Lower leg skin (tissue), 3 donors: ENCODE measurements around the gene APOBEC3G.

Experiments
- POLR2A ChIP-seq, 2 donors: fragments of 450-650 bp; IDR thresholded peaks; one replicate each; pipeline ENCODE4 v1.6.1; 2016 to 2017; ENCODE audit warnings: antibody characterized with exemption in 2 of 2, mild to moderate bottlenecking in 1 of 2, moderate library complexity in 1 of 2
- TF ChIP-seq, protein P1 (sequence below), 3 donors: fragments of 450-650 bp; IDR thresholded peaks; one replicate each; pipeline ENCODE4 v1.5.1; 2016; ENCODE audit warnings: antibody characterized with exemption in 3 of 3, mild to moderate bottlenecking in 3 of 3, moderate library complexity in 2 of 3

DNA sequence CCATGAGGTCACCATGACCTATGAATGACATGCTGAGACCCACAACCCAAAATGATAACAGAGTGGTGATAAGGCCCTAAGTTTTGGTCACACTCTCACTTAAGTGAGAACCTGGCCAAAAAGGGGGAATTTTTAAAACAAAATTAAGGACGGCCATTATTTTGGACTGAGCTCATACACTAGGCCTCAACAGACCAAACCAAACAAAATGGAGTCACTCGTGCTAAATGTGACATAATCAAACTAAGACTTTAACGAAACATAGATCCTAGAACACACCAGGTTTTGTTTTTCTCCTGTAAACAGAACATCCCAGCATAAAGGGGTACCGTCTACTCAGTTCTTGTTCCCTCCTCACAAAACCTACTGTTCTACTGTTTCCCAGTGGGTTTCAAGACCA lies 31.4 kb downstream of the APOBEC3G start:
- TF ChIP-seq, protein P1, sequence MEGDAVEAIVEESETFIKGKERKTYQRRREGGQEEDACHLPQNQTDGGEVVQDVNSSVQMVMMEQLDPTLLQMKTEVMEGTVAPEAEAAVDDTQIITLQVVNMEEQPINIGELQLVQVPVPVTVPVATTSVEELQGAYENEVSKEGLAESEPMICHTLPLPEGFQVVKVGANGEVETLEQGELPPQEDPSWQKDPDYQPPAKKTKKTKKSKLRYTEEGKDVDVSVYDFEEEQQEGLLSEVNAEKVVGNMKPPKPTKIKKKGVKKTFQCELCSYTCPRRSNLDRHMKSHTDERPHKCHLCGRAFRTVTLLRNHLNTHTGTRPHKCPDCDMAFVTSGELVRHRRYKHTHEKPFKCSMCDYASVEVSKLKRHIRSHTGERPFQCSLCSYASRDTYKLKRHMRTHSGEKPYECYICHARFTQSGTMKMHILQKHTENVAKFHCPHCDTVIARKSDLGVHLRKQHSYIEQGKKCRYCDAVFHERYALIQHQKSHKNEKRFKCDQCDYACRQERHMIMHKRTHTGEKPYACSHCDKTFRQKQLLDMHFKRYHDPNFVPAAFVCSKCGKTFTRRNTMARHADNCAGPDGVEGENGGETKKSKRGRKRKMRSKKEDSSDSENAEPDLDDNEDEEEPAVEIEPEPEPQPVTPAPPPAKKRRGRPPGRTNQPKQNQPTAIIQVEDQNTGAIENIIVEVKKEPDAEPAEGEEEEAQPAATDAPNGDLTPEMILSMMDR (IDR thresholded peaks at IDR 0.05) = no peak
- no peak for TF ChIP-seq POLR2A (IDR thresholded peaks at IDR 0.05)
